ENCODE measurements around the gene RPL19. TPM values are rescaled to one million over a fixed set of nuclear protein-coding genes. Genes with fewer than 3 reads are reported as not detected.
A peak's percentile ranks its signal among the peaks of the same experiment; 100 is the strongest.

Gene RPL19
- total RNA-seq (2014; rRNA removed; shearing (Covaris generic)) (1,594 and 1,843 TPM in 2 replicates), polyA plus RNA-seq (2016; fragmentation: Nextera tagmentation; extraction: Ambion mirVana) (2,627 and 2,838 TPM in 2 replicates)
- long read RNA-seq, transcript RPL19-201 (6 exons, 737 nt): major isoform, 2,608 of 3,519 reads
- long read RNA-seq, transcript RPL19-203 (6 exons, 1,051 nt): minor isoform, 9 of 3,519 reads
- long read RNA-seq, transcript RPL19-204 (6 exons, 690 nt): minor isoform, 5 of 3,519 reads
- long read RNA-seq, partial matches to known transcripts: 858 of 3,519 reads
- long read RNA-seq, other reads (novel, unspliced or antisense): 39 of 3,519 reads

GRCh38 chr17:39200070-39200879, at the start of gene RPL19:
Gene RPL19, plus strand, starts transcription at chr17:39200283. Its CDS starts 62 bp downstream, at chr17:39200345.
- Histone ChIP-seq H3K4me3 (peak within 1 kb of the TSS; percentile 99), H3F3A (replicated peaks; ENCODE audit: low read depth) (peaks cover 57% of the 10 kb centered on the region), H3K79me2 (replicated peaks; ENCODE audit: insufficient read depth) (peaks cover 39% of the 10 kb centered on the region), H2AFZ (no peak within 1 kb of the TSS), H3K9me2 (ENCODE audit: insufficient read depth) (no peaks in the 10 kb centered on the region), H4K20me1 (replicated peaks; ENCODE audit: insufficient read depth) (peaks cover 28% of the 10 kb centered on the region), H3K36me3 (ENCODE audit: insufficient read depth) (peaks cover 46% of the 10 kb centered on the region), H3K27ac (ENCODE audit: low read depth) (peak within 1 kb of the TSS; percentile 89), H3K4me2 (peak within 1 kb of the TSS; percentile 99), H3K27me3 (ENCODE audit: insufficient read depth) (no peaks in the 10 kb centered on the region), H3K4me1 (ENCODE audit: insufficient read depth) (peaks cover 38% of the 10 kb centered on the region)
- Mint-ChIP-seq H3K4me1 (peaks cover 41% of the 10 kb centered on the region), H3K27me3 (ENCODE audit: insufficient read depth, low read depth, poor library complexity) (peaks cover 23% of the 10 kb centered on the region), H3K27ac (peak within 1 kb of the TSS; percentile 100), H3K36me3 (ENCODE audit: low read depth) (peaks cover 55% of the 10 kb centered on the region), H3K4me3 (peak within 1 kb of the TSS; percentile 88), H3K9me3 (no peaks in the 10 kb centered on the region; the same call in 2 of the 3 replicates)
- ATAC-seq (peak; percentile 29), DNase-seq (ENCODE audit: low spot score) (peak; percentile 80)
- TF ChIP-seq EZH2phosphoT487 (IDR thresholded peaks at IDR 0.05; ENCODE audit: unreplicated experiment): no peak
- TF ChIP-seq POLR2AphosphoS5 (IDR thresholded peaks at IDR 0.05; ENCODE audit: low read depth): peak; percentile 89
- peak; percentile 46; the same call in 1 of the 2 replicates for TF ChIP-seq ETS1 (IDR thresholded peaks at IDR 0.05)

- no peak overlapping the region for H3K27ac Mint-ChIP-seq
- Histone ChIP-seq H3K79me2 (replicated peaks; ENCODE audit: insufficient read depth) (no peaks in the 10 kb centered on the region), H3K4me1 (ENCODE audit: insufficient read depth) (peaks cover 3% of the 10 kb centered on the region; the same call in 1 of the 2 replicates), H3F3A (replicated peaks; ENCODE audit: low read depth) (no peaks in the 10 kb centered on the region), H3K4me2 (peak overlapping the region; percentile 84), H2AFZ (peak overlapping the region; percentile 72; the same call in 1 of the 2 replicates), H3K27ac (ENCODE audit: low read depth) (no peak overlapping the region), H4K20me1 (replicated peaks; ENCODE audit: insufficient read depth) (no peaks in the 10 kb centered on the region), H3K27me3 (ENCODE audit: insufficient read depth) (peaks cover 36% of the 10 kb centered on the region), H3K9me2 (ENCODE audit: insufficient read depth) (no peaks in the 10 kb centered on the region), H3K4me3 (peak overlapping the region; percentile 70), H3K36me3 (ENCODE audit: insufficient read depth) (no peaks in the 10 kb centered on the region)
- H3K4me1 Mint-ChIP-seq: peaks cover 14% of the 10 kb centered on the region
- H3K27me3 Mint-ChIP-seq (ENCODE audit: insufficient read depth, low read depth, poor library complexity): peaks cover 56% of the 10 kb centered on the region
- H3K36me3 Mint-ChIP-seq (ENCODE audit: low read depth): peaks cover 9% of the 10 kb centered on the region
- peak overlapping the region; percentile 81 for H3K4me3 Mint-ChIP-seq
- no peak for DNase-seq (ENCODE audit: low spot score)
- no peak for ATAC-seq
- H3K9me3 Mint-ChIP-seq: peaks cover 13% of the 10 kb centered on the region
- no peak for TF ChIP-seq ETS1 (IDR thresholded peaks at IDR 0.05)
- TF ChIP-seq ZNF331 (CRISPR knock-in tag; IDR thresholded peaks at IDR 0.05; ENCODE audit: low read depth): no peak
- no peak for TF ChIP-seq POLR2AphosphoS5 (IDR thresholded peaks at IDR 0.05; ENCODE audit: low read depth)
- TF ChIP-seq NANOG (IDR thresholded peaks at IDR 0.05; ENCODE audit: borderline replicate concordance): no peak
- TF ChIP-seq ZNF114 (CRISPR knock-in tag; IDR thresholded peaks at IDR 0.05): no peak
- TF ChIP-seq EZH2phosphoT487 (IDR thresholded peaks at IDR 0.05; ENCODE audit: unreplicated experiment): no peak
- TF ChIP-seq ZNF462 (CRISPR knock-in tag; IDR thresholded peaks at IDR 0.05): no peak
Observed at GRCh38 chr17:39150795-39151149, 49.3 kb upstream of the RPL19 start.
